Hematopoietic multipotent progenitor cell treated with erythropoietin and hydrocortisone succinate and interleukin-3 and kit ligand, for 8 days (in vitro differentiated cells): ENCODE measurements around the gene IMMP2L.
"Not testable (repeated sequence)": the region's sequence is repeated elsewhere in the genome, so short reads cannot be mapped to it uniquely, and the experiment has no call there.

ENCODE experiments used
- DNase-seq: peaks from one replicate; pipeline ENCODE4 v3.0.0-alpha.2; 2015

The IMMP2L gene

GRCh38 chr7:110664803-110665202 is 897.5 kb downstream of the IMMP2L start:
- no peak for DNase-seq

GRCh38 chr7:110660637-110661036 is 901.7 kb downstream of the IMMP2L start:
- not testable (repeated sequence) for DNase-seq

GRCh38 chr7:110650328-110650727 is 912.0 kb downstream of the IMMP2L start:
- DNase-seq = no peak

GRCh38 chr7:110647266-110647665 is 915.0 kb downstream of the IMMP2L start:
- no peak for DNase-seq

GRCh38 chr7:110646804-110647203 is 915.5 kb downstream of the IMMP2L start:
- no peak for DNase-seq

GRCh38 chr7:110645616-110646015 is 916.7 kb downstream of the IMMP2L start:
- no peak for DNase-seq

- no peak for DNase-seq
Observed at GRCh38 chr7:110645060-110645459, 917.2 kb downstream of the IMMP2L start.

GRCh38 chr7:110637252-110637651 is 925.0 kb downstream of the IMMP2L start:
- DNase-seq = no peak

GRCh38 chr7:110633313-110633712 is 929.0 kb downstream of the IMMP2L start:
- no peak for DNase-seq

- DNase-seq = no peak
Observed at GRCh38 chr7:110626414-110626813, 935.9 kb downstream of the IMMP2L start.

- no peak for DNase-seq
Observed at GRCh38 chr7:110625294-110625693, 937.0 kb downstream of the IMMP2L start.

- DNase-seq = no peak
Observed at GRCh38 chr7:110623436-110623835, 938.9 kb downstream of the IMMP2L start.

- DNase-seq = no peak
Observed at GRCh38 chr7:110621289-110621688, 941.0 kb downstream of the IMMP2L start.

GRCh38 chr7:110620110-110620735 is 942.1 kb downstream of the IMMP2L start:
- DNase-seq = no peak
